Brain microvascular endothelial cell (primary cell): ENCODE results near the gene TENT5C.

ENCODE experiments used
- DNase-seq: peaks from one replicate; pipeline ENCODE4 v3.0.0-alpha.2; 2020
- H3K27ac ChIP-seq: fragments of 250-450 bp; sonication (Bioruptor Pico); 2 replicates; pipeline ENCODE4 v1.5.1; 2020; ENCODE audit warnings: mild to moderate bottlenecking, moderate library complexity
- H3K27me3 ChIP-seq: fragments of 250-450 bp; sonication (Bioruptor Pico); replicated peaks from 2 replicates; pipeline ENCODE4 v1.5.1; 2020; ENCODE audit warnings: mild to moderate bottlenecking
- H3K36me3 ChIP-seq: fragments of 250-450 bp; sonication (Bioruptor Pico); replicated peaks from 2 replicates; pipeline ENCODE4 v1.5.1; 2020; ENCODE audit warnings: mild to moderate bottlenecking
- H3K4me3 ChIP-seq: 2 replicates; pipeline ENCODE4 v1.5.1; 2011; ENCODE audit warnings: low read depth, mild to moderate bottlenecking, control low read depth, low read length, moderate library complexity
- CTCF ChIP-seq: IDR thresholded peaks from 2 replicates; pipeline ENCODE4 v1.5.1; 2011; ENCODE audit warnings: low read depth, mild to moderate bottlenecking, moderate library complexity, low read length, control low read depth, inconsistent platforms; ENCODE audit errors: missing control alignments
- in situ Hi-C: cut with HindIII; loops from 2 replicates; pipeline ENCODE4 v1.10.0; 2017; ENCODE audit warnings: low sequenced_read_pairs, low pct_ligation_motif_present

TENT5C gene

GRCh38 chr1:117634631-117635030, 28.8 kb downstream of the TENT5C start:
- no peak for TF ChIP-seq CTCF
- Histone ChIP-seq H3K27ac (no peak overlapping the region), H3K4me3 (no peak overlapping the region), H3K36me3 (no peaks in the 10 kb centered on the region), H3K27me3 (peaks cover 2% of the 10 kb centered on the region)
- in situ Hi-C loops: no loop called here
- no peak for DNase-seq

- no peaks in the 10 kb centered on the region for H3K36me3 ChIP-seq
- no peak overlapping the region for H3K4me3 ChIP-seq
- in situ Hi-C loops: no loop called here
- TF ChIP-seq CTCF: no peak
- H3K27ac ChIP-seq: no peak overlapping the region
- no peak for DNase-seq
- H3K27me3 ChIP-seq: peaks cover 2% of the 10 kb centered on the region
These were observed 30.0 kb downstream of the TENT5C start for GRCh38 chr1:117635805-117636204.

- Histone ChIP-seq H3K4me3 (no peak overlapping the region), H3K27ac (no peak overlapping the region), H3K27me3 (peaks cover 2% of the 10 kb centered on the region), H3K36me3 (no peaks in the 10 kb centered on the region)
- in situ Hi-C loops: no loop called here
- no peak for TF ChIP-seq CTCF
- no peak for DNase-seq
These were observed 31.0 kb downstream of the TENT5C start for GRCh38 chr1:117636637-117637425.

GRCh38 chr1:117638141-117638540, 32.3 kb downstream of the TENT5C start:
- Histone ChIP-seq H3K27me3 (peaks cover 2% of the 10 kb centered on the region), H3K27ac (no peak overlapping the region), H3K4me3 (no peak overlapping the region), H3K36me3 (no peaks in the 10 kb centered on the region)
- in situ Hi-C loops: no loop called here
- no peak for DNase-seq
- TF ChIP-seq CTCF: no peak

- no peak overlapping the region for H3K4me3 ChIP-seq
- no peaks in the 10 kb centered on the region for H3K27me3 ChIP-seq
- in situ Hi-C loops: no loop called here
- no peak overlapping the region for H3K27ac ChIP-seq
- H3K36me3 ChIP-seq: no peaks in the 10 kb centered on the region
- TF ChIP-seq CTCF: no peak
- DNase-seq: no peak
These were observed 32.9 kb downstream of the TENT5C start for GRCh38 chr1:117638759-117639158.

GRCh38 chr1:117639741-117640140, 33.9 kb downstream of the TENT5C start:
- no peak for TF ChIP-seq CTCF
- in situ Hi-C loops: no loop called here

More at GRCh38 chr1:117639741-117640140, 33.9 kb downstream of the TENT5C start:
- Histone ChIP-seq H3K27ac (no peak overlapping the region), H3K4me3 (no peak overlapping the region), H3K36me3 (no peaks in the 10 kb centered on the region), H3K27me3 (no peaks in the 10 kb centered on the region)
- DNase-seq: no peak
